ENCODE results near the gene ZNF577.
"Not testable (repeated sequence)": the region's sequence is repeated elsewhere in the genome, so short reads cannot be mapped to it uniquely, and the experiment has no call there.

ZNF577 gene

GRCh38 chr19:51887522-51888498 lies at the start of gene ZNF577:
ZNF577 (minus strand) TSS chr19:51887951; CDS start chr19:51880382, 7,569 bp downstream.
- peak; percentile 95 for DNase-seq

- DNase-seq: no peak
These were observed 44.2 kb upstream of the ZNF577 start for GRCh38 chr19:51931921-51932320.

- no peak for DNase-seq
These were observed 40.1 kb upstream of the ZNF577 start for GRCh38 chr19:51927859-51928258.

- peak; percentile 92 for DNase-seq
These were observed 39.3 kb upstream of the ZNF577 start, which contains the start of gene ZNF613 for GRCh38 chr19:51926784-51927741. ZNF613 (plus strand) TSS chr19:51927472; CDS start chr19:51936221, 8,749 bp downstream.

- no peak for DNase-seq
These were observed 38.7 kb upstream of the ZNF577 start for GRCh38 chr19:51926426-51926783.

- no peak for DNase-seq
These were observed 34.2 kb upstream of the ZNF577 start for GRCh38 chr19:51921949-51922348.

GRCh38 chr19:51919606-51920005 lies 31.9 kb upstream of the ZNF577 start:
- no peak for DNase-seq

- no peak for DNase-seq
These were observed 28.4 kb upstream of the ZNF577 start for GRCh38 chr19:51916167-51916566.

GRCh38 chr19:51915324-51915867 lies 27.6 kb upstream of the ZNF577 start:
- no peak for DNase-seq

GRCh38 chr19:51907981-51908380 lies 20.2 kb upstream of the ZNF577 start:
- DNase-seq: not testable (repeated sequence)

GRCh38 chr19:51906108-51906507 lies 18.4 kb upstream of the ZNF577 start:
- DNase-seq: not testable (repeated sequence)

- DNase-seq: not testable (repeated sequence)
These were observed 17.9 kb upstream of the ZNF577 start for GRCh38 chr19:51905639-51906038.

- no peak for DNase-seq
These were observed 17.5 kb upstream of the ZNF577 start for GRCh38 chr19:51905206-51905605.

- DNase-seq: peak; percentile 88
These were observed 16.8 kb upstream of the ZNF577 start, which contains the start of gene ZNF649 for GRCh38 chr19:51904331-51905165. ZNF649 (minus strand) TSS chr19:51905017; CDS start chr19:51900107, 4,910 bp downstream.

GRCh38 chr19:51903192-51903591 lies 15.4 kb upstream of the ZNF577 start:
- no peak for DNase-seq

GRCh38 chr19:51901860-51902259 lies 14.1 kb upstream of the ZNF577 start:
- DNase-seq: no peak

- DNase-seq: no peak
These were observed 3.5 kb upstream of the ZNF577 start for GRCh38 chr19:51891193-51891747.

- no peak for DNase-seq
These were observed 2.2 kb upstream of the ZNF577 start for GRCh38 chr19:51889934-51890333.

GRCh38 chr19:51884713-51885112 lies 3.0 kb downstream of the ZNF577 start:
- no peak for DNase-seq

GRCh38 chr19:51882518-51882917 lies 5.2 kb downstream of the ZNF577 start:
- no peak for DNase-seq

GRCh38 chr19:51873097-51873496 lies 14.7 kb downstream of the ZNF577 start:
- no peak for DNase-seq

Measured in fibroblast of skin of right biceps (primary cell).